ENCODE measurements around the gene MRFAP1L1. TPM values are rescaled to one million over a fixed set of nuclear protein-coding genes. Genes with fewer than 3 reads are reported as not detected.

MRFAP1L1 gene
- total RNA-seq, 1 donor from 2014 or later: 36.8 TPM

DNA sequence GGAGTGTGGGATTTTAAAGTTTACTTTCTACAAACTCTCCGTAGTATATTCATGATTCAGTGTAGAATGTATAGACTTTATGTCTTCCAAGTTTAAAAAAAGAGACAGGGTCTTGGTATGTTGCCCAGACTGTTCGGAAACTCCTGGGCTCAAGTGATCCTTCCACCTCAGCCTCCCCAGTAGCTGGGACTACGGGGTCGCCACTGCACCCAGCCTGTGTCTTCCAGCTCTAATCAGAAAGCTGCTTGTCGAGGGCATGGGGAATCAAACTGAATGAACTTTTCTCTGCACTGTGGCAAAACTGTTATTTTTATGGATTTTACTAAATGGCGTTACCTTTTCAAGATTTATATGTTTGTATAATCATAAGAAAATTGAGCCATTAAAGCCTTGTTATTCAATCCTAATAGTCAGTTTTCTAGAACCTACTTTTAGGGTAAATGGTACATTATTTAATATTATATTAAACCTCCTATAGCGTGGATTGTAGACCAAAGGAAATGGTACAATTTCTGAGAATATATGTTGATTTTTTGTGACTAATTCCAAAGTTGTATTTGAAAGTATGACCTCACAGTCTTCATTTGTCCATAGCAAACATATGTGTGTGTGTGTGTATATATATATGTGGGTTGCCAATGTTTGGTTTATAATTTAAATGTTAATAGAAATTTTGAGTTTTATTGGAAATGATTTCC is 7.4 kb upstream of the MRFAP1L1 start:
- peaks cover 27% of the 10 kb centered on the region for H3K79me2 ChIP-seq (ENCODE audit: insufficient read depth, low read length)
- no peaks in the 10 kb centered on the region for H3K27me3 ChIP-seq (ENCODE audit: insufficient read depth, low read length)
- no peaks in the 10 kb centered on the region for H3K36me3 ChIP-seq (ENCODE audit: insufficient read depth, low read length)
- Mint-ChIP-seq H3K27me3 (ENCODE audit: low read depth, unreplicated experiment) (peaks cover 4% of the 10 kb centered on the region), H3K9me3 (ENCODE audit: unreplicated experiment) (peaks cover 5% of the 10 kb centered on the region), H3K4me3 (ENCODE audit: unreplicated experiment) (peak overlapping the region; percentile 95), H3K4me1 (ENCODE audit: low read depth, unreplicated experiment) (peaks cover 8% of the 10 kb centered on the region), H3K27ac (ENCODE audit: unreplicated experiment) (peak overlapping the region; percentile 89), H3K36me3 (ENCODE audit: low read depth, unreplicated experiment) (peaks cover 2% of the 10 kb centered on the region)
- peak overlapping the region; percentile 69 for H2AFZ ChIP-seq (ENCODE audit: low read depth, low read length)
- peaks cover 28% of the 10 kb centered on the region for H4K20me1 ChIP-seq (ENCODE audit: insufficient read depth, low read length)
- H3K9me3 ChIP-seq (ENCODE audit: insufficient read depth, low read depth, low read length): peaks cover 3% of the 10 kb centered on the region
- H3K9ac ChIP-seq (ENCODE audit: low read length): peak overlapping the region; percentile 88
- H3K27ac ChIP-seq (ENCODE audit: low read depth, low read length): peak overlapping the region; percentile 69
- no peak for TF ChIP-seq EZH2 (IDR thresholded peaks at IDR 0.05; ENCODE audit: insufficient read depth, low read length)
- TF ChIP-seq, protein P1, sequence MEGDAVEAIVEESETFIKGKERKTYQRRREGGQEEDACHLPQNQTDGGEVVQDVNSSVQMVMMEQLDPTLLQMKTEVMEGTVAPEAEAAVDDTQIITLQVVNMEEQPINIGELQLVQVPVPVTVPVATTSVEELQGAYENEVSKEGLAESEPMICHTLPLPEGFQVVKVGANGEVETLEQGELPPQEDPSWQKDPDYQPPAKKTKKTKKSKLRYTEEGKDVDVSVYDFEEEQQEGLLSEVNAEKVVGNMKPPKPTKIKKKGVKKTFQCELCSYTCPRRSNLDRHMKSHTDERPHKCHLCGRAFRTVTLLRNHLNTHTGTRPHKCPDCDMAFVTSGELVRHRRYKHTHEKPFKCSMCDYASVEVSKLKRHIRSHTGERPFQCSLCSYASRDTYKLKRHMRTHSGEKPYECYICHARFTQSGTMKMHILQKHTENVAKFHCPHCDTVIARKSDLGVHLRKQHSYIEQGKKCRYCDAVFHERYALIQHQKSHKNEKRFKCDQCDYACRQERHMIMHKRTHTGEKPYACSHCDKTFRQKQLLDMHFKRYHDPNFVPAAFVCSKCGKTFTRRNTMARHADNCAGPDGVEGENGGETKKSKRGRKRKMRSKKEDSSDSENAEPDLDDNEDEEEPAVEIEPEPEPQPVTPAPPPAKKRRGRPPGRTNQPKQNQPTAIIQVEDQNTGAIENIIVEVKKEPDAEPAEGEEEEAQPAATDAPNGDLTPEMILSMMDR (IDR thresholded peaks at IDR 0.05; ENCODE audit: insufficient read depth, low read depth, low read length): no peak
- H3K4me1 ChIP-seq (ENCODE audit: insufficient read depth, low read length): peaks cover 6% of the 10 kb centered on the region
- FAIRE-seq: no peak
- peak overlapping the region; percentile 80 for H3K4me3 ChIP-seq (ENCODE audit: insufficient read depth, low read depth, low read length)
- DNase-seq (ENCODE audit: low read depth): no peak
- H3K4me2 ChIP-seq (ENCODE audit: low read length): peak overlapping the region; percentile 87

DNA sequence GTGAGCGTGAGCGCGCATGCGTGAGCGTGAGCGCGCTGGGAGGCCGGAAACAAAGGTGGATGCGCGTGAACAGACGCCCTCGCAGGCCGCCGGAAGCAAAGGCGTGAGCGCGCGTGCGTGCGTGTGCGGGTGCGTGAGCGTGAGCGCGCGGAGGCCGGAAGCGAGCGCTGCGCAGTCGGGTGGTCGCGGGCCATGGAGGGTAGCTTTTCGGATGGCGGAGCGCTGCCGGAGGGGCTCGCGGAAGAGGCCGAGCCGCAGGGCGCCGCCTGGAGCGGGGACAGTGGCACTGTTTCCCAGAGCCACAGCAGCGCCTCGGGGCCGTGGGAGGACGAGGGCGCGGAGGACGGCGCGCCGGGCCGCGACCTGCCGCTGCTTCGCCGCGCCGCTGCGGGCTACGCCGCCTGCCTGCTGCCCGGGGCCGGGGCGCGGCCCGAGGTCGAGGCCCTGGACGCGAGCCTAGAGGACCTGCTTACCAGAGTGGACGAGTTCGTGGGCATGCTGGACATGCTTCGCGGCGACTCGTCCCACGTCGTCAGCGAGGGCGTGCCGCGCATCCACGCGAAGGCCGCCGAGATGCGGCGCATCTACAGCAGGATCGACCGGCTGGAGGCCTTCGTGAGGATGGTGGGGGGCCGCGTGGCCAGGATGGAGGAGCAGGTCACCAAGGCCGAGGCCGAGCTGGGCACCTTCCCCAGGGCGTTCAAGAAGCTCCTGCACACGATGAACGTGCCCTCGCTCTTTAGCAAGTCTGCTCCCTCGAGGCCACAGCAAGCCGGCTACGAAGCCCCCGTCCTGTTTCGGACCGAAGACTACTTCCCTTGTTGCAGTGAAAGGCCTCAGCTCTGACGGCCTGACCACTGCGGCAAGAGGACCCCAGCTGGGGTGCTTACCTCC is 6.6 kb upstream of the MRFAP1L1 start, which contains the start of gene BLOC1S4:
Gene BLOC1S4 (plus strand): TSS at position 157 of the 894 bp plus-strand sequence. CDS start 36 bp downstream, at position 193.
- H3K79me2 ChIP-seq (ENCODE audit: insufficient read depth, low read length): peaks cover 27% of the 10 kb centered on the region
- TF ChIP-seq EZH2 (IDR thresholded peaks at IDR 0.05; ENCODE audit: insufficient read depth, low read length): no peak
- TF ChIP-seq, protein P1 (IDR thresholded peaks at IDR 0.05; ENCODE audit: insufficient read depth, low read depth, low read length): no peak
- H2AFZ ChIP-seq (ENCODE audit: low read depth, low read length): peak within 1 kb of the TSS; percentile 69
- peak within 1 kb of the TSS; percentile 88 for H3K9ac ChIP-seq (ENCODE audit: low read length)
- peak within 1 kb of the TSS; percentile 87 for H3K4me2 ChIP-seq (ENCODE audit: low read length)
- H3K36me3 ChIP-seq (ENCODE audit: insufficient read depth, low read length): no peaks in the 10 kb centered on the region
- H3K27ac ChIP-seq (ENCODE audit: low read depth, low read length): peak within 1 kb of the TSS; percentile 69
- peaks cover 2% of the 10 kb centered on the region for H3K36me3 Mint-ChIP-seq (ENCODE audit: low read depth, unreplicated experiment)
- FAIRE-seq: no peak
- H3K4me1 ChIP-seq (ENCODE audit: insufficient read depth, low read length): peaks cover 6% of the 10 kb centered on the region
- H3K27me3 ChIP-seq (ENCODE audit: insufficient read depth, low read length): no peaks in the 10 kb centered on the region
- H3K9me3 ChIP-seq (ENCODE audit: insufficient read depth, low read depth, low read length): peaks cover 3% of the 10 kb centered on the region
- H3K27me3 Mint-ChIP-seq (ENCODE audit: low read depth, unreplicated experiment): peaks cover 4% of the 10 kb centered on the region
- peaks cover 8% of the 10 kb centered on the region for H3K4me1 Mint-ChIP-seq (ENCODE audit: low read depth, unreplicated experiment)
- peak within 1 kb of the TSS; percentile 89 for H3K27ac Mint-ChIP-seq (ENCODE audit: unreplicated experiment)
- peaks cover 28% of the 10 kb centered on the region for H4K20me1 ChIP-seq (ENCODE audit: insufficient read depth, low read length)
- DNase-seq (ENCODE audit: low read depth): peak; percentile 88
- H3K9me3 Mint-ChIP-seq (ENCODE audit: unreplicated experiment): peaks cover 5% of the 10 kb centered on the region
- peak within 1 kb of the TSS; percentile 95 for H3K4me3 Mint-ChIP-seq (ENCODE audit: unreplicated experiment)
- H3K4me3 ChIP-seq (ENCODE audit: insufficient read depth, low read depth, low read length): peak within 1 kb of the TSS; percentile 80

Data from astrocyte (in vitro differentiated cells and primary cell).